NB4 (cell line): ENCODE results near the gene CASTOR1.

Experiments
- DNase-seq: peaks from one replicate; pipeline ENCODE4 v3.0.0; 2010; ENCODE audit warnings: low read depth
- H3K4me3 ChIP-seq: one replicate; pipeline ENCODE4 v1.5.1; 2011; ENCODE audit warnings: mild to moderate bottlenecking, low read depth, low read length, moderate library complexity
- MAX ChIP-seq: IDR thresholded peaks from 2 replicates; pipeline ENCODE4 v1.6.1; 2011; ENCODE audit warnings: low read depth, low read length
- MYC ChIP-seq: IDR thresholded peaks from 2 replicates; pipeline ENCODE4 v1.6.1; 2011; ENCODE audit warnings: low read depth, low read length
- POLR2A ChIP-seq: IDR thresholded peaks from 2 replicates; pipeline ENCODE4 v1.6.1; 2011; ENCODE audit warnings: mild to moderate bottlenecking; ENCODE audit not compliant: insufficient read length; ENCODE audit errors: extremely low read depth
- TF ChIP-seq, protein P1 (sequence below): IDR thresholded peaks from one replicate; pipeline ENCODE4 v1.5.1; 2012; ENCODE audit warnings: low read depth, low read length

Gene CASTOR1

DNA sequence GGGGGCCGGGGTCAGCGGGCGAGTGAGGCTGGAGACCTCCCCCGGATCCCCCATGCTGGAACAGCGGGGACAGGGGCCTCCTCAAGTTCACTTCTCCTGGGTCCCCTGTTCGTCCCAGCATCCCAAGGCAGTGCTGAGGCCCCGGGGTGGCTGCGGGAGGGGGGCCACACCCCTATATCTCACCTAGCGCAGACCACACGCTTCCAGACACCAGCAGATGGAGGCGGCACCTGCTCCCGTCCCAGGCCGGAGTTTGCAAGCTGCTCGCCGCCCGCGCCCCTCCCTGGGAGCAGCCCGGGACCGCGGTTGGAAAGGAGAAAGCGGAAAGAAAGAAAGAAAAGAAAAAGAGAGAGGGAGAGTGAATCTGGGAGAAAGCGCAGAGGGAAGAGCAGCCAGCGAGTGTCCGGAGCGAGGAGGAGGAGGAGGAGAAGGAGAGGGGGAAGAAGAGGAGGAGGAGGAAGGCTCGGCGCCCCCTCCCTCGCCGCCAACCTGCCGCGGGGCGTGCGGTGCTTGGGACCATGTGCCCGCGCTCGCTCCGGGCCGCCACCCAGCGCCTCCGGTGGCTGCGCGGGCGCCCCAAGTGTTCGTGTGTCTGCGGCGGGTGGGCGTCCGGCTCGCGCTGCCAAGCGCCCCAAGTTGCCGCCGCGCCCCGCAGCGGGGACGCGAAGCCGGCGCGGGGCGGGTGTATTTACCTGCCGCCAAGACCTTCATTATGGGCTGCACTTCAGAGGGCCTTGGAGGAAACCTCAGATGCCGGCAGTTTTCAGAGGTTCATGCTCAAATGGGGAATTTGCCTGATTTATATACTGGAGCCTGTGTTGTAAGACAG lies 43.1 kb downstream of the CASTOR1 start, which contains the start of gene LIF:
LIF (minus strand) TSS at position 775 of the 829 bp plus-strand sequence; CDS start at position 711, 64 bp downstream.
- no peak for TF ChIP-seq MAX
- TF ChIP-seq, protein P1, sequence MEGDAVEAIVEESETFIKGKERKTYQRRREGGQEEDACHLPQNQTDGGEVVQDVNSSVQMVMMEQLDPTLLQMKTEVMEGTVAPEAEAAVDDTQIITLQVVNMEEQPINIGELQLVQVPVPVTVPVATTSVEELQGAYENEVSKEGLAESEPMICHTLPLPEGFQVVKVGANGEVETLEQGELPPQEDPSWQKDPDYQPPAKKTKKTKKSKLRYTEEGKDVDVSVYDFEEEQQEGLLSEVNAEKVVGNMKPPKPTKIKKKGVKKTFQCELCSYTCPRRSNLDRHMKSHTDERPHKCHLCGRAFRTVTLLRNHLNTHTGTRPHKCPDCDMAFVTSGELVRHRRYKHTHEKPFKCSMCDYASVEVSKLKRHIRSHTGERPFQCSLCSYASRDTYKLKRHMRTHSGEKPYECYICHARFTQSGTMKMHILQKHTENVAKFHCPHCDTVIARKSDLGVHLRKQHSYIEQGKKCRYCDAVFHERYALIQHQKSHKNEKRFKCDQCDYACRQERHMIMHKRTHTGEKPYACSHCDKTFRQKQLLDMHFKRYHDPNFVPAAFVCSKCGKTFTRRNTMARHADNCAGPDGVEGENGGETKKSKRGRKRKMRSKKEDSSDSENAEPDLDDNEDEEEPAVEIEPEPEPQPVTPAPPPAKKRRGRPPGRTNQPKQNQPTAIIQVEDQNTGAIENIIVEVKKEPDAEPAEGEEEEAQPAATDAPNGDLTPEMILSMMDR: no peak
- TF ChIP-seq POLR2A: no peak
- TF ChIP-seq MYC: no peak
- H3K4me3 ChIP-seq: no peak within 1 kb of the TSS
- no peak for DNase-seq

GRCh38 chr22:30245181-30245984 lies 43.9 kb downstream of the CASTOR1 start:
- DNase-seq: no peak
- TF ChIP-seq POLR2A: no peak
- TF ChIP-seq MYC: no peak
- no peak for TF ChIP-seq MAX
- TF ChIP-seq, protein P1: no peak
- H3K4me3 ChIP-seq: no peak overlapping the region

- no peak for DNase-seq
- TF ChIP-seq, protein P1: no peak
- no peak overlapping the region for H3K4me3 ChIP-seq
These were observed 44.7 kb downstream of the CASTOR1 start for GRCh38 chr22:30244641-30245040.

DNA sequence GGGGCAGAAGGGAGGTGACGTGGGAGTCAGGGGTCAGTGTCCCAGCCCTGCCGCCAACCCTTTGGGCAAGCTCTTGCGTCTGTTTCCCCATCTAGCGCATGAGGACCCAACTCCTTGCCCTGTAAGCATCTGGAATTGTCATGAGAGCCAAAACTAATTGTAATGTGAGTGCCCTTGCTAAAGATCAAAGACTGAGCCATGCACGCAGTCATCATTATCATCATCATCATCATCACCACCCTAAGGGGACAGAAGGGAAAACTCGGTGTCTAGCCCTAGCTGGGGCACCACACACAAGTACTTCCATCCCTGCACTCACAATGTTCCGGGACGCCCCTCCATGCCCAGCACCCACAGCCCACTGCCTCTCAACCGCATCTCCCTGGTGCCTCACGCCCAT lies 45.2 kb downstream of the CASTOR1 start:
- no peak overlapping the region for H3K4me3 ChIP-seq
- TF ChIP-seq, protein P1: no peak
- TF ChIP-seq POLR2A: no peak
- no peak for TF ChIP-seq MAX
- no peak for TF ChIP-seq MYC
- DNase-seq: no peak

DNA sequence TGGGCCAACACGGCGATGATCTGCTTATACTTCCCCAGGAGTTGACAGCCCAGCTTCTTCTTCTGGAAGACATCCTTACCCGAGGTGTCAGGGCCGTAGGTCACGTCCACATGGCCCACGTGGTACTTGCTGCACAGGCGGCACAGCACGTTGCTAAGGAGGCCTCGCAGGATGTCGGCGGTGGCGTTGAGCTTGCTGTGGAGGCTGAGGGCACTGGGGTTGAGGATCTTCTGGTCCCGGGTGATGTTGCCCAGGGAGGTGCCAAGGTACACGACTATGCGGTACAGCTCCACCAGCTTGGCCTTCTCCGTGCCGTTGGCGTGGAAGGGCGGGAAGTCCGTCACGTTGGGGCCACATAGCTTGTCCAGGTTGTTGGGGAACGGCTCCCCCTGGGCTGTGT lies 45.6 kb downstream of the CASTOR1 start:
- TF ChIP-seq, protein P1: no peak
- TF ChIP-seq POLR2A (no peak), MYC (no peak), MAX (no peak)
- no peak overlapping the region for H3K4me3 ChIP-seq
- DNase-seq: no peak
